HEK293T (cell line): ENCODE data around the gene OR52E6.

ENCODE experiments used
- ARNT ChIP-seq: fragments of 450-650 bp; IDR thresholded peaks from 2 replicates; pipeline ENCODE4 v1.6.1; 2017; ENCODE audit warnings: mild to moderate bottlenecking
- CTBP1 ChIP-seq: fragments of 450-650 bp; IDR thresholded peaks from 2 replicates; pipeline ENCODE4 v1.6.1; 2016; ENCODE audit warnings: borderline replicate concordance
- FOXA1 ChIP-seq: fragments of 450-650 bp; IDR thresholded peaks from 2 replicates; pipeline ENCODE4 v1.6.1; 2016; ENCODE audit warnings: mild to moderate bottlenecking
- FOXK2 ChIP-seq: fragments of 450-650 bp; IDR thresholded peaks from 2 replicates; pipeline ENCODE4 v1.6.1; 2016; ENCODE audit warnings: mild to moderate bottlenecking
- FOXM1 ChIP-seq: fragments of 450-650 bp; IDR thresholded peaks from 2 replicates; pipeline ENCODE4 v1.6.1; 2017; ENCODE audit warnings: mild to moderate bottlenecking, borderline replicate concordance
- HDGF ChIP-seq: fragments of 450-650 bp; IDR thresholded peaks from 2 replicates; pipeline ENCODE4 v1.6.1; 2017; ENCODE audit warnings: antibody characterized with exemption, borderline replicate concordance
- L3MBTL2 ChIP-seq: fragments of 450-650 bp; conservative IDR thresholded peaks from 2 replicates; pipeline ENCODE4 v1.6.1; 2016; ENCODE audit warnings: mild to moderate bottlenecking
- SP1 ChIP-seq: fragments of 450-650 bp; IDR thresholded peaks from 2 replicates; pipeline ENCODE4 v1.6.1; 2017
- SUZ12 ChIP-seq: fragments of 450-650 bp; IDR thresholded peaks from 2 replicates; pipeline ENCODE4 v1.6.1; 2016; ENCODE audit warnings: mild to moderate bottlenecking
- TARDBP ChIP-seq: fragments of 450-650 bp; IDR thresholded peaks from 2 replicates; pipeline ENCODE4 v1.6.1; 2016

DNA sequence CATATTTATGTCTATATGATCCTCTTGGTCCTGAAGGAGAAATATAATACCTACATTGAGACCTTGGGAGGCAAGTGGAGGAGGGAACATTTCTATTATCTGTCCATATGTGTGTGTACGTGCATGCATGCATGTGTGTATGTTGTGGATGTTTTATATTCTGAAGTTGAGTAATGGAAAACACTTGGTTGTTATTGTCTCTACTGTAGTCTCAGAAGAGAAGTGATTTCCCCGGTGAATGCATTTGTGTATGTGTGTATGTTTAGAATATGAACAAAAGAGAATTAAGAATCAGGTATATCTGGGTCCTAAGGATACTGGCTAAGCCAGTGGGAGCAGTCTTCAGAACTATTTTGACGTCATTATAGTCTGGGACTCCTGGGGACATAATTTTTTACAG is 50.5 kb downstream of the OR52E6 start, which contains the start of gene OR52N1:
- TF ChIP-seq TARDBP (no peak), SP1 (no peak), FOXM1 (no peak), ARNT (no peak), HDGF (no peak), FOXA1 (no peak), FOXK2 (no peak), CTBP1 (no peak), L3MBTL2 (no peak), SUZ12 (no peak)
